GM18520 (cell line): ENCODE data around the gene C11orf87.

Experiments used
- ATAC-seq: cut with Tn5 transposase; IDR thresholded peaks from one replicate; pipeline ENCODE4 v1.9.1; 2021; ENCODE audit not compliant: unreplicated experiment

The C11orf87 gene

GRCh38 chr11:109421981-109422869, at the start of gene C11orf87:
TSS of gene C11orf87 (plus strand) at chr11:109422190. CDS start at chr11:109423634, 1,444 bp downstream.
- no peak for ATAC-seq

- ATAC-seq: no peak
These were observed 48.0 kb upstream of the C11orf87 start for GRCh38 chr11:109374032-109374431.

DNA sequence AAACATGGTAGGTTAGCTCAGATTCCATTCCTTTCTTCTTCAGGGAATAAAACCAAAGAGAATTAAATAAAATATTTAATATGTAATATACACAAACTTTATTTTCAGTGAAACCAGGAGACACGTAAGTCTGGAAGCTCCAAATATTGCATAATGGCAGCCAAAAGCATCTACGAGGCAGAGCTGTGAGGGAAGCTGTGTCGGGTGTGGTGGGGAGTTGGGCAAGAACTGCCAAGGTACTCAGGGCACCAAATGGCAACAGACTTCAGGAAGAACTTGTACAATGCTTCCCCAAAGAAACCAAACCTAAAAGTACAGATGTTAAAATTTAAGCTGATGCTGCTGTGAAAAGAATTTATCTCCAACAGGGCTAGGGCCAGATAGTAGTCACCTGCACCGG, 47.5 kb upstream of the C11orf87 start:
- no peak for ATAC-seq

- ATAC-seq: no peak
These were observed 44.8 kb upstream of the C11orf87 start for GRCh38 chr11:109377039-109377742.

- no peak for ATAC-seq
These were observed 44.0 kb upstream of the C11orf87 start for GRCh38 chr11:109378034-109378433.

GRCh38 chr11:109383306-109383705, 38.7 kb upstream of the C11orf87 start:
- no peak for ATAC-seq

GRCh38 chr11:109384873-109385272, 37.1 kb upstream of the C11orf87 start:
- no peak for ATAC-seq

DNA sequence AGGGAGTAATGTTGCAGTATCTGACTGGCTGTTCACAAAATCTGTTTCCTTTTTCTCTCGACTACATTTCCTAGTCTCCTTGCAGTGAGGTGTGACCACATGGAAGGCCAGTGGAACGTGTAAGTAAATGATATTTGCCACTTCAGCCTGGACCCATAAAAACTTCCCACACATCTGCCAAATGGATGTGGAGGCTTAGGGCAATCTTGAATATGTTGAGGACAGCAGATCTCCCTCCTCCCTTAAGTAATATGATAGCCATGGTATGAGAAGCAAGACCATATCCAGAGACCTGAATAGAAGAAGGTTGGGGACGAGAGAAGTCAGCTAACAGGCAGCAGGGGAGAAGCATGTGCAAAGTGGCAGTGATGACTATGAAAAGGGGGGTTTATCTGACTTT, 33.0 kb upstream of the C11orf87 start:
- ATAC-seq: no peak

DNA sequence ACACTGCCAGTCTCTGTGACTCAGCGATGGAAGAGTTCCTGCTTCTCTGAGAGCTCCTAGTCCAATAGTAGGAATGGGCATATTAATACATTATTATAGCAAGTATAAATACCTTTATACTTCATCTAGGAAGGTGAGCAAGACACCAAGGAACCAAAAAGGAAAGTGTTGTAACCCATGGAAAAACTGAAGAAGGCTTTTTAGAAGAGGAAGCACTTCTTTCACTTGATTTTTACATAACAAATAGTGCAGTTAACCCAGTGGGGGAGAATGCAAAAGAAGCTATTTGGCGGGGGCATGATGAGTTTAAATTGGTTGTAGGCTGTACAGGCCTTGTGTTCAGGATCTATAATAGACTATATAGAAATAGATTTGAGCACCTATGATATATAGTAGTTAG, 31.2 kb upstream of the C11orf87 start:
- no peak for ATAC-seq

- ATAC-seq: no peak
These were observed 20.4 kb upstream of the C11orf87 start for GRCh38 chr11:109401545-109401944.

DNA sequence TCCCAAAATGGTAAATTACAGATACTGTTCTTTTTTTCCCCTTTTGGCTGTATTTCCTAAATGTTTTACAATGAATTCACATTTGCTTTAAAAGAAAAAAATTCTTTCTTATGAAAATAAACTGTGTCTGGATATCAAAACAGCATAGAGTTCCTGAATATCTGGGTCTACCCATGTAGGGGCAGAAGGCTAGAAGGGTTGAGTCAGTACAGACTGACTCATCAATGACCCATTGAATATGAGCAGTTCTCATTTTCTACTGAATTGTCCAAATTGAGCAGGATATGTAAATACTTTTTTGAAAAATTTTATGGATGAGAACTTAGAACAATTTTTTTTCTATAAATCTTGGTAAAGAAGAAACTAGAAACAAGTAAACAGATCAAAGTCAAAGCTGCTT, 16.3 kb upstream of the C11orf87 start:
- ATAC-seq: no peak

- ATAC-seq: no peak
These were observed 5.4 kb upstream of the C11orf87 start for GRCh38 chr11:109416601-109417000.

DNA sequence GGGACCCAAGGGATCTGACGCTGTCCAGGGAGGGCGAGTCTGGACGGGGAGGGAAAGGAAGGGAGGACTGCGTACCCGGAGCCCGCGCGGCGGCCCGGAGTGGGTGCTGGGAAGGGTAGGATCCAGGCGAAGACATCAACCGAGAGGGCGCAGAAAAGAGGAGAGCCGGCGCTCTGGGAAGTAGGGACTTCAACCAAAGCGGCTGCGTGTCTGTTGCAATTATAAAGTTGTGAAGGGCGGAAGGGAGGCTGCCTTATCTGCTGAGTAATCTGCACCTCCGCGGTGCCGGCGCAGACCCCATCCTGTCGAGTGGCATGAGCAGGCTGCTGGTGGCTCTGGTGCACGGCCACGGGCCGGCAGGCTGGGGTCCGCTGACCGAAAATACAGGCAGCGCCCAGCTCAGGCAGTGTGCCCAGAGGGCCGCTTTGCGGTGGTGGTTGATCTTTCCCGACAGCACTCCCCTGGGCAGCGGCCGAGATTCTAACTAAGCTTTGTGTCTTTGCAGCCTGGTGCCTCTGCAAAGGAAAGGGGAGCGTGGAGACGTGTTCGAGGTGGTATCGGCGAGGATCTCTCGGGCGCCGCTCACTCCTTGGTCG, 978 bp downstream of the C11orf87 start:
- ATAC-seq: no peak

DNA sequence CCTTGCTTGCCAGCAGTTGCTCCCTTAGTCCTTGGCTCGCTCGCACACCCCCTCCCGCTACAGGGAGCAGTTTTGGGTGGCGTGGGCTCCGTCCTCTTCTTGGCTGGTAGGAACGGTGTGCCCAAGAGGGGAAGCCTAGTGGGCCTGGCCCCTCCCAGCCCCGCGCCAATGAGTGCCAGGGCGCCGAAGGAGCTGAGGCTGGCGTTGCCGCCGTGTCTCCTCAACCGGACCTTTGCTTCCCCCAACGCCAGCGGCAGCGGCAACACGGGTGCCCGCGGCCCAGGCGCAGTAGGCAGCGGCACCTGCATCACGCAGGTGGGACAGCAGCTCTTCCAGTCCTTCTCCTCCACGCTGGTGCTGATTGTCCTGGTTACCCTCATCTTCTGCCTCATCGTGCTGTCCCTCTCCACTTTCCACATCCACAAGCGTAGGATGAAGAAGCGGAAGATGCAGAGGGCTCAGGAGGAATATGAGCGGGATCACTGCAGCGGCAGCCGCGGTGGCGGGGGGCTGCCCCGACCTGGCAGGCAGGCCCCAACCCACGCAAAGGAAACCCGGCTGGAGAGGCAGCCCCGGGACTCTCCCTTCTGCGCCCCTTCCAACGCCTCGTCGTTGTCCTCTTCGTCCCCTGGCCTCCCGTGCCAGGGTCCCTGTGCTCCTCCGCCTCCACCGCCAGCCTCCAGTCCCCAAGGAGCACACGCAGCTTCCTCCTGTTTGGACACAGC, 1.6 kb downstream of the C11orf87 start:
- no peak for ATAC-seq

DNA sequence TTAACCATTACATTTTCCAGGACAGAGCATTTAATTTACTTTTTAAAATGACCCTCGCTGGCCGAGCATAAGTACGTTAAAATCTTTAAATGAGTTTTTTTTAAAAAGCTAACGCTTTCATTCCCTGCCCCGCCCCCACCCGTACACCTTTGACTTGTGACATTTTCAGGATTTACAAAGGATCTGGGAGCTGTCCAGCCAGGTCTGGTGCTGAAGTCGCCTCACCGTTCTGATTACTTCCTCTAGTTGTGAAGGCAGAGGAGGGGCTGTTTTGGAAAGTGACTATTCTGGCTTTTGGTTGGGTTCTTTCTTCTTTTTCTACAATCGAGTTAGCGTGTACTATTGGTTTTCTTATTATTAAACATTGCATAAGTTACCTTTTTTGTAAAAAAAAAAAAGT, 2.9 kb downstream of the C11orf87 start:
- no peak for ATAC-seq

- ATAC-seq: no peak
These were observed 3.6 kb downstream of the C11orf87 start for GRCh38 chr11:109425554-109425953.

DNA sequence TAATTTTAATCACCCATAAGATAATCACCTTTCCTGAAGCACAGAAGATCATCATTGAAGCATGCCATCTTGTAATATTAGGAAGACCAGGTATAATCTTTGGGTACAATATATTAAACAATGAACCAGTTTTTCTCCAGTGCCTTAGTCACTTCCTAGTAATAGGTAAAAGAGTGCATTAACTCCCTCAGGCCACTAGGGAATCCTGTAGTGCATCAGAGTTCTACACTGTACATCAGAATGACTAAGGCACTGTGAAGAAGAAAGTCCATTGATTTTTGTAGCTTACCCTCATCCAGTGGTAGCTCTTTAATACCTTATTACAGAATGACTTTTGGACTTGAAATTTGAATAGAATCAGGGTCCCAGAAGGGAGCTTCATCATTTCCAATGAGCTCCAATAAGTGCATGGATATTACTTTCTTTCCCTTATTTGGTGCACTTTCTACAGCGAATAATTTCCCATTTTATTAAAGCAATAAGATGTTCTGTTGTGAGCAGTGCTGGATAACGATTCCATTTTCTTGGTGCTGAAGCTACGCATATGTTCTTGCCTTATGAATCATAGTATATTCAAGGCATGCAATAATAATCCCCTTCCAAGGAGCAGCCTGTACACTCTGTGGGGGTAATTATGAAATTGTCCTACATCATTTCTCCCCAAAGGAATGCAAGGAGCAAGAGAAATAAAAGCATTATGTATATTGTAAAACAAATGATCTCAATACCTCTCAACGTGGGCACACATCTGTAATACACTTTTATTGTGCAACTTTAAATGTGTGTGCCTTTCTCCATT, 4.7 kb downstream of the C11orf87 start:
- no peak for ATAC-seq

DNA sequence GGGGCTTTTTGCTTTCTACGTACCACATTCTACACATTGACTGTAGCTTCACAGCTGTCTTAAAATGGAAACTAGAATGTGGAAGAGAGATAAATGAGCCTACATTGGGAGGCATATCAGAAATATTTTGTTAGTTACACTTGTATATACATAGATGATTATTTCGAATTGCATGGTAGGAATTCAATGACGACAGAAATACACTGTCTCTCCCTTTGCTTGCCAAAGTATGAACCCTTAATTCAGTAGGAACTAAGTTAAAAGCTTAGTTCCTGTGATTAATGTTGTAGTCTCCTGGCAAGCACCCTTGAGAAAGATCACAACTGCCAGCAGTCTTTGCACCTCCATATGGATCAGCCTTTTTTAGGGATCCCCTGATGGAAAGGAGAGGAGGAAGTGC, 10.1 kb downstream of the C11orf87 start:
- ATAC-seq: no peak

DNA sequence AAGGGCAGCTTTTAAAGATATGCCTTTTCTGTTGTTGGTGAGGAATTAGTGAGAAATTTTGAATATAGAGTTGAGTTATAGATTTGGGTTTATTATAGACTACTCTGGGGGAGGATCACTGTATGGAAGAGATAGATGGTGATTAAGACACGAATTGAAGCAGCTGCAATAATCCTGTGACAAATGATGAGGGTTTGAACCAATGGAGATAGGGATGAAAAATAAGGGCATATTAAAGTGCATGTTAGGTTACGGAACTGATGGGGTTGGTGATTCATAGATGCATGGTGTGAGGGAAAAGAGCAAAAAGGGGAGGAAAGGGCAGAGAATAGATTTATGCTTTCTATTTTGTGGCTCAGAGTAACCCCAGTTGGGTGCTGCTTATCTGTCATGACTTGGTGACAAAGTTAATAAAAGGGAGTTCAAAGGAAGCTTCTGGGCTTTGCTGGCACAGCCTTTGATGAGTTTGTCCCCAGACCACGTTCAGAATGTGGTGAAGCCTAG, 11.8 kb downstream of the C11orf87 start:
- ATAC-seq: no peak

- ATAC-seq: no peak
These were observed 13.2 kb downstream of the C11orf87 start for GRCh38 chr11:109435121-109435742.
